ENCODE results near the gene ADH7. TPM values are rescaled to one million over a fixed set of nuclear protein-coding genes. Genes with fewer than 3 reads are reported as not detected.
A peak's percentile ranks its signal among the peaks of the same experiment; 100 is the strongest.

The ADH7 gene
- polyA plus RNA-seq, 3 donors: not detected

DNA sequence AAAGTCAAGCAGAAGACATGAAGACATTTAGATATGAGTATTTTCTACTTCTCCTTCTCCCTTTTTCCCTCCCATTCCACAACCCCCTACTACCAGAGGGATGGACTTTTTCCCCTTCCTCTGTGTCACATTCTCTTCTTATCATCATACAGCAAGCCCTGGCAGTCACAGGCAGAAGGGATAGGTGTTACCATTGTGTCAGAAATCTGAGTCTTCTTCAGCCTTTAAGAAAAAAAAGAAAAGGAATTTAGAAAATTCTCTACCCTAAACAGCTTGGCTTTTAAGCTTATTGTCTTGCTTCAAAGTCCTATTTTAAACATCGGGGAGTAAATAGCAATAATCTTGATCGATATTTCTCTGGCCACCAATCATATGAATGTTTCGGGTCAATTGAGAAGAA lies 51.7 kb downstream of the ADH7 start:
- Mint-ChIP-seq H3K4me3 (no peak overlapping the region), H3K27me3 (ENCODE audit: low read depth in 3 of 3) (no peaks in the 10 kb centered on the region), H3K9me3 (peaks cover 0 to 5% (median 2%) of the 10 kb centered on the region in 7 donors), H3K4me1 (no peaks in the 10 kb centered on the region), H3K36me3 (no peaks in the 10 kb centered on the region), H3K27ac (no peak overlapping the region)
- no peak overlapping the region for H3K4me3 ChIP-seq (replicated peaks in 1 of 3; ENCODE audit: low read depth in 2 of 3, low read length in 3 of 3)
- no peak for DNase-seq
- H3K4me2 ChIP-seq (replicated peaks; ENCODE audit: extremely low read depth, low read length, poor library complexity, severe bottlenecking): no peak overlapping the region
- no peaks in the 10 kb centered on the region for H3K4me1 ChIP-seq (ENCODE audit: control insufficient read depth in 1 of 2, insufficient read depth in 2 of 2, low read length in 2 of 2)
- no peak overlapping the region for H2AFZ ChIP-seq (ENCODE audit: insufficient read depth, low read depth, low read length, poor library complexity, severe bottlenecking)
- WGBS (ENCODE audit: insufficient coverage): no CpG with 5 or more reads among the region's 3 CpGs
- no peaks in the 10 kb centered on the region for H3K9me3 ChIP-seq (replicated peaks in 1 of 2; ENCODE audit: control insufficient read depth in 1 of 2, insufficient read depth in 1 of 2, low read length in 2 of 2)
- H4K20me1 ChIP-seq (ENCODE audit: insufficient read depth, low read length): no peaks in the 10 kb centered on the region
- TF ChIP-seq, protein P1, sequence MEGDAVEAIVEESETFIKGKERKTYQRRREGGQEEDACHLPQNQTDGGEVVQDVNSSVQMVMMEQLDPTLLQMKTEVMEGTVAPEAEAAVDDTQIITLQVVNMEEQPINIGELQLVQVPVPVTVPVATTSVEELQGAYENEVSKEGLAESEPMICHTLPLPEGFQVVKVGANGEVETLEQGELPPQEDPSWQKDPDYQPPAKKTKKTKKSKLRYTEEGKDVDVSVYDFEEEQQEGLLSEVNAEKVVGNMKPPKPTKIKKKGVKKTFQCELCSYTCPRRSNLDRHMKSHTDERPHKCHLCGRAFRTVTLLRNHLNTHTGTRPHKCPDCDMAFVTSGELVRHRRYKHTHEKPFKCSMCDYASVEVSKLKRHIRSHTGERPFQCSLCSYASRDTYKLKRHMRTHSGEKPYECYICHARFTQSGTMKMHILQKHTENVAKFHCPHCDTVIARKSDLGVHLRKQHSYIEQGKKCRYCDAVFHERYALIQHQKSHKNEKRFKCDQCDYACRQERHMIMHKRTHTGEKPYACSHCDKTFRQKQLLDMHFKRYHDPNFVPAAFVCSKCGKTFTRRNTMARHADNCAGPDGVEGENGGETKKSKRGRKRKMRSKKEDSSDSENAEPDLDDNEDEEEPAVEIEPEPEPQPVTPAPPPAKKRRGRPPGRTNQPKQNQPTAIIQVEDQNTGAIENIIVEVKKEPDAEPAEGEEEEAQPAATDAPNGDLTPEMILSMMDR (IDR thresholded peaks at IDR 0.05): no peak
- H3K79me2 ChIP-seq (ENCODE audit: insufficient read depth, low read length): no peaks in the 10 kb centered on the region
- no peak overlapping the region for H3K27ac ChIP-seq (ENCODE audit: low read depth in 1 of 2, low read length in 2 of 2)
- no peaks in the 10 kb centered on the region for H3K36me3 ChIP-seq (replicated peaks in 1 of 2; ENCODE audit: control insufficient read depth in 1 of 2, insufficient read depth in 2 of 2, low read length in 2 of 2)
- H3K27me3 ChIP-seq (ENCODE audit: control insufficient read depth in 2 of 2, insufficient read depth in 2 of 2, low read length in 2 of 2): no peaks in the 10 kb centered on the region
- intact Hi-C loops (cut with micrococcal nuclease): no loop called here
- H3K9ac ChIP-seq (ENCODE audit: insufficient read depth, low read length, poor library complexity, severe bottlenecking): no peak overlapping the region

DNA sequence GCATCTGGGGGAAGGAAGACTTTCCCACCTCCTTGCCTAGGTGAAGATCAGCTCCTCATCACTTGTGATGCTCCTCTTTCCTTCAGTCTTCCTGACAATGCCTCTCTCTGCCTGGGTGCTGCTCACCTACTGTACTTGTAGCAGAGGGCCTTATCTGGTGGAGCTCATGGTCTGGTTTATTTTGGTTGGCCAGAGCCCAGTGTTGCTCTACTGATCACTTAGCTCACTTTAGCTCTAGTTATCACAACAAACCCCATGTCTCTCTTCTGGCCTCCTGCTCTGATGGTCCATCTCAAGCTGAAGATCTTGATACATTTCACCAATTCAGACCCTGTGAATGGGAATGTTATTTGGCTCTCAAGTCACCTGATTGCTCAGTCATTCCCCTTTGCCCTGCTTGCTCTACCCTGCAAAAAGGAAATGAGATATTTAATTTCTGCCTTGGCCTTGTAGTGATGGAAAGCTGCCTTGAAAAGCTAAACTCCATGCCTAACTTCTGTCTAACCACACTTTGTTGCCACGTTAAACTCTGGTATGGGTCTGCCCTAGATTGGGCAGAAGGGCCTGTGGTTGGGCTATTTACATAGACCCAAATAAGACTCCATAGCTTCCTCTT lies 52.3 kb downstream of the ADH7 start:
- peaks cover 0 to 6% (median 2%) of the 10 kb centered on the region in 7 donors for H3K9me3 Mint-ChIP-seq
- DNase-seq: no peak
- Histone ChIP-seq H3K4me2 (replicated peaks; ENCODE audit: extremely low read depth, low read length, poor library complexity, severe bottlenecking) (no peak overlapping the region), H3K9ac (ENCODE audit: insufficient read depth, low read length, poor library complexity, severe bottlenecking) (no peak overlapping the region), H3K27me3 (ENCODE audit: control insufficient read depth in 2 of 2, insufficient read depth in 2 of 2, low read length in 2 of 2) (no peaks in the 10 kb centered on the region), H4K20me1 (ENCODE audit: insufficient read depth, low read length) (no peaks in the 10 kb centered on the region), H2AFZ (ENCODE audit: insufficient read depth, low read depth, low read length, poor library complexity, severe bottlenecking) (no peak overlapping the region), H3K4me3 (replicated peaks in 1 of 3; ENCODE audit: low read depth in 2 of 3, low read length in 3 of 3) (no peak overlapping the region), H3K9me3 (replicated peaks in 1 of 2; ENCODE audit: control insufficient read depth in 1 of 2, insufficient read depth in 1 of 2, low read length in 2 of 2) (no peaks in the 10 kb centered on the region), H3K79me2 (ENCODE audit: insufficient read depth, low read length) (no peaks in the 10 kb centered on the region), H3K4me1 (ENCODE audit: control insufficient read depth in 1 of 2, insufficient read depth in 2 of 2, low read length in 2 of 2) (no peaks in the 10 kb centered on the region), H3K36me3 (replicated peaks in 1 of 2; ENCODE audit: control insufficient read depth in 1 of 2, insufficient read depth in 2 of 2, low read length in 2 of 2) (no peaks in the 10 kb centered on the region), H3K27ac (ENCODE audit: low read depth in 1 of 2, low read length in 2 of 2) (no peak overlapping the region)
- H3K4me1 Mint-ChIP-seq: no peaks in the 10 kb centered on the region
- no peak overlapping the region for H3K4me3 Mint-ChIP-seq
- intact Hi-C loops (cut with micrococcal nuclease): no loop called here
- WGBS (ENCODE audit: insufficient coverage): no CpG with 5 or more reads among the region's 1 CpG
- H3K27me3 Mint-ChIP-seq (ENCODE audit: low read depth in 3 of 3): no peaks in the 10 kb centered on the region
- H3K27ac Mint-ChIP-seq: peak overlapping the region in 1 of 7 donors; percentile 25
- TF ChIP-seq, protein P1 (IDR thresholded peaks at IDR 0.05): no peak
- H3K36me3 Mint-ChIP-seq: no peaks in the 10 kb centered on the region
